ENCODE data around the gene CD99. TPM values are rescaled to one million over a fixed set of nuclear protein-coding genes. Genes with fewer than 3 reads are reported as not detected.

Gene CD99
- total and polyA plus RNA-seq, 2 experiments from 2014 or later: 28.5 to 43.1 TPM

- peaks cover 7% of the 10 kb centered on the region; the same call in 1 of the 2 replicates for H4K20me1 ChIP-seq (replicated peaks; ENCODE audit: insufficient read depth)
- Mint-ChIP-seq H3K4me3 (peak overlapping the region; percentile 78; the same call in 1 of the 3 replicates), H3K9me3 (no peaks in the 10 kb centered on the region; the same call in 2 of the 3 replicates), H3K4me1 (peaks cover 16% of the 10 kb centered on the region), H3K27me3 (ENCODE audit: insufficient read depth, low read depth, poor library complexity) (peaks cover 59% of the 10 kb centered on the region), H3K36me3 (ENCODE audit: low read depth) (no peaks in the 10 kb centered on the region), H3K27ac (no peak overlapping the region)
- DNase-seq (ENCODE audit: low spot score): no peak
- H3K27ac ChIP-seq (ENCODE audit: low read depth): no peak overlapping the region
- no peaks in the 10 kb centered on the region; the same call in 1 of the 2 replicates for H3K36me3 ChIP-seq (ENCODE audit: insufficient read depth)
- H3F3A ChIP-seq (replicated peaks; ENCODE audit: low read depth): peaks cover 15% of the 10 kb centered on the region
- peaks cover 21% of the 10 kb centered on the region for H3K4me1 ChIP-seq (ENCODE audit: insufficient read depth)
- TF ChIP-seq ZNF331 (CRISPR knock-in tag; IDR thresholded peaks at IDR 0.05; ENCODE audit: low read depth) (no peak), CTCF (conservative IDR thresholded peaks at IDR 0.05; ENCODE audit: low read depth in 2 of 2) (no peak), ZNF114 (CRISPR knock-in tag; IDR thresholded peaks at IDR 0.05) (no peak), JUNB (IDR thresholded peaks at IDR 0.05; ENCODE audit: unreplicated experiment) (no peak), NANOG (IDR thresholded peaks at IDR 0.05; ENCODE audit: borderline replicate concordance) (no peak), EZH2 (IDR thresholded peaks at IDR 0.05; ENCODE audit: low read depth, unreplicated experiment) (no peak), STAT1 (IDR thresholded peaks at IDR 0.05; ENCODE audit: unreplicated experiment) (no peak), ETS1 (IDR thresholded peaks at IDR 0.05) (no peak), POLR2AphosphoS5 (IDR thresholded peaks at IDR 0.05; ENCODE audit: low read depth) (no peak), CREB1 (CRISPR knock-in tag; IDR thresholded peaks at IDR 0.05; ENCODE audit: low read depth) (no peak), EZH2phosphoT487 (IDR thresholded peaks at IDR 0.05; ENCODE audit: unreplicated experiment) (no peak)
- TF ChIP-seq, protein P1, sequence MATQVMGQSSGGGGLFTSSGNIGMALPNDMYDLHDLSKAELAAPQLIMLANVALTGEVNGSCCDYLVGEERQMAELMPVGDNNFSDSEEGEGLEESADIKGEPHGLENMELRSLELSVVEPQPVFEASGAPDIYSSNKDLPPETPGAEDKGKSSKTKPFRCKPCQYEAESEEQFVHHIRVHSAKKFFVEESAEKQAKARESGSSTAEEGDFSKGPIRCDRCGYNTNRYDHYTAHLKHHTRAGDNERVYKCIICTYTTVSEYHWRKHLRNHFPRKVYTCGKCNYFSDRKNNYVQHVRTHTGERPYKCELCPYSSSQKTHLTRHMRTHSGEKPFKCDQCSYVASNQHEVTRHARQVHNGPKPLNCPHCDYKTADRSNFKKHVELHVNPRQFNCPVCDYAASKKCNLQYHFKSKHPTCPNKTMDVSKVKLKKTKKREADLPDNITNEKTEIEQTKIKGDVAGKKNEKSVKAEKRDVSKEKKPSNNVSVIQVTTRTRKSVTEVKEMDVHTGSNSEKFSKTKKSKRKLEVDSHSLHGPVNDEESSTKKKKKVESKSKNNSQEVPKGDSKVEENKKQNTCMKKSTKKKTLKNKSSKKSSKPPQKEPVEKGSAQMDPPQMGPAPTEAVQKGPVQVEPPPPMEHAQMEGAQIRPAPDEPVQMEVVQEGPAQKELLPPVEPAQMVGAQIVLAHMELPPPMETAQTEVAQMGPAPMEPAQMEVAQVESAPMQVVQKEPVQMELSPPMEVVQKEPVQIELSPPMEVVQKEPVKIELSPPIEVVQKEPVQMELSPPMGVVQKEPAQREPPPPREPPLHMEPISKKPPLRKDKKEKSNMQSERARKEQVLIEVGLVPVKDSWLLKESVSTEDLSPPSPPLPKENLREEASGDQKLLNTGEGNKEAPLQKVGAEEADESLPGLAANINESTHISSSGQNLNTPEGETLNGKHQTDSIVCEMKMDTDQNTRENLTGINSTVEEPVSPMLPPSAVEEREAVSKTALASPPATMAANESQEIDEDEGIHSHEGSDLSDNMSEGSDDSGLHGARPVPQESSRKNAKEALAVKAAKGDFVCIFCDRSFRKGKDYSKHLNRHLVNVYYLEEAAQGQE (IDR thresholded peaks at IDR 0.05; ENCODE audit: unreplicated experiment): no peak
- TF ChIP-seq, protein P2, sequence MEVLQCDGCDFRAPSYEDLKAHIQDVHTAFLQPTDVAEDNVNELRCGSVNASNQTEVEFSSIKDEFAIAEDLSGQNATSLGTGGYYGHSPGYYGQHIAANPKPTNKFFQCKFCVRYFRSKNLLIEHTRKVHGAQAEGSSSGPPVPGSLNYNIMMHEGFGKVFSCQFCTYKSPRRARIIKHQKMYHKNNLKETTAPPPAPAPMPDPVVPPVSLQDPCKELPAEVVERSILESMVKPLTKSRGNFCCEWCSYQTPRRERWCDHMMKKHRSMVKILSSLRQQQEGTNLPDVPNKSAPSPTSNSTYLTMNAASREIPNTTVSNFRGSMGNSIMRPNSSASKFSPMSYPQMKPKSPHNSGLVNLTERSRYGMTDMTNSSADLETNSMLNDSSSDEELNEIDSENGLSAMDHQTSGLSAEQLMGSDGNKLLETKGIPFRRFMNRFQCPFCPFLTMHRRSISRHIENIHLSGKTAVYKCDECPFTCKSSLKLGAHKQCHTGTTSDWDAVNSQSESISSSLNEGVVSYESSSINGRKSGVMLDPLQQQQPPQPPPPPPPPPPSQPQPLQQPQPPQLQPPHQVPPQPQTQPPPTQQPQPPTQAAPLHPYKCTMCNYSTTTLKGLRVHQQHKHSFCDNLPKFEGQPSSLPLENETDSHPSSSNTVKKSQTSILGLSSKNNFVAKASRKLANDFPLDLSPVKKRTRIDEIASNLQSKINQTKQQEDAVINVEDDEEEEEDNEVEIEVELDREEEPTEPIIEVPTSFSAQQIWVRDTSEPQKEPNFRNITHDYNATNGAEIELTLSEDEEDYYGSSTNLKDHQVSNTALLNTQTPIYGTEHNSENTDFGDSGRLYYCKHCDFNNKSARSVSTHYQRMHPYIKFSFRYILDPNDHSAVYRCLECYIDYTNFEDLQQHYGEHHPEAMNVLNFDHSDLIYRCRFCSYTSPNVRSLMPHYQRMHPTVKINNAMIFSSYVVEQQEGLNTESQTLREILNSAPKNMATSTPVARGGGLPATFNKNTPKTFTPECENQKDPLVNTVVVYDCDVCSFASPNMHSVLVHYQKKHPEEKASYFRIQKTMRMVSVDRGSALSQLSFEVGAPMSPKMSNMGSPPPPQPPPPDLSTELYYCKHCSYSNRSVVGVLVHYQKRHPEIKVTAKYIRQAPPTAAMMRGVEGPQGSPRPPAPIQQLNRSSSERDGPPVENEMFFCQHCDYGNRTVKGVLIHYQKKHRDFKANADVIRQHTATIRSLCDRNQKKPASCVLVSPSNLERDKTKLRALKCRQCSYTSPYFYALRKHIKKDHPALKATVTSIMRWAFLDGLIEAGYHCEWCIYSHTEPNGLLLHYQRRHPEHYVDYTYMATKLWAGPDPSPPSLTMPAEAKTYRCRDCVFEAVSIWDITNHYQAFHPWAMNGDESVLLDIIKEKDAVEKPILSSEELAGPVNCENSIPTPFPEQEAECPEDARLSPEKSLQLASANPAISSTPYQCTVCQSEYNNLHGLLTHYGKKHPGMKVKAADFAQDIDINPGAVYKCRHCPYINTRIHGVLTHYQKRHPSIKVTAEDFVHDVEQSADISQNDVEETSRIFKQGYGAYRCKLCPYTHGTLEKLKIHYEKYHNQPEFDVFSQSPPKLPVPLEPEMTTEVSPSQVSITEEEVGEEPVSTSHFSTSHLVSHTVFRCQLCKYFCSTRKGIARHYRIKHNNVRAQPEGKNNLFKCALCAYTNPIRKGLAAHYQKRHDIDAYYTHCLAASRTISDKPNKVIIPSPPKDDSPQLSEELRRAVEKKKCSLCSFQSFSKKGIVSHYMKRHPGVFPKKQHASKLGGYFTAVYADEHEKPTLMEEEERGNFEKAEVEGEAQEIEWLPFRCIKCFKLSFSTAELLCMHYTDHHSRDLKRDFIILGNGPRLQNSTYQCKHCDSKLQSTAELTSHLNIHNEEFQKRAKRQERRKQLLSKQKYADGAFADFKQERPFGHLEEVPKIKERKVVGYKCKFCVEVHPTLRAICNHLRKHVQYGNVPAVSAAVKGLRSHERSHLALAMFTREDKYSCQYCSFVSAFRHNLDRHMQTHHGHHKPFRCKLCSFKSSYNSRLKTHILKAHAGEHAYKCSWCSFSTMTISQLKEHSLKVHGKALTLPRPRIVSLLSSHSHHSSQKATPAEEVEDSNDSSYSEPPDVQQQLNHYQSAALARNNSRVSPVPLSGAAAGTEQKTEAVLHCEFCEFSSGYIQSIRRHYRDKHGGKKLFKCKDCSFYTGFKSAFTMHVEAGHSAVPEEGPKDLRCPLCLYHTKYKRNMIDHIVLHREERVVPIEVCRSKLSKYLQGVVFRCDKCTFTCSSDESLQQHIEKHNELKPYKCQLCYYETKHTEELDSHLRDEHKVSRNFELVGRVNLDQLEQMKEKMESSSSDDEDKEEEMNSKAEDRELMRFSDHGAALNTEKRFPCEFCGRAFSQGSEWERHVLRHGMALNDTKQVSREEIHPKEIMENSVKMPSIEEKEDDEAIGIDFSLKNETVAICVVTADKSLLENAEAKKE (CRISPR knock-in tag; IDR thresholded peaks at IDR 0.05): no peak
- no peaks in the 10 kb centered on the region for H3K9me2 ChIP-seq (ENCODE audit: insufficient read depth)
- H2AFZ ChIP-seq: no peak overlapping the region
- peaks cover 70% of the 10 kb centered on the region for H3K27me3 ChIP-seq (ENCODE audit: insufficient read depth)
- H3K4me2 ChIP-seq: no peak overlapping the region
- peaks cover 7% of the 10 kb centered on the region for H3K79me2 ChIP-seq (replicated peaks; ENCODE audit: insufficient read depth)
- no peak for ATAC-seq
- no peak overlapping the region; the same call in 1 of the 2 replicates for H3K4me3 ChIP-seq
Measured at GRCh38 chrX:2693113-2694002, 2.3 kb downstream of the CD99 start.
